Esophagus muscularis mucosa (tissue), 4 donors: ENCODE results near the gene FAAP20.

Source experiments
- CTCF ChIP-seq, 3 experiments: fragments of 200-600 bp in 2 of 3; fragments of 450-650 bp in 1 of 3; sonication (generic) in 2 of 3; IDR thresholded peaks; one replicate each; pipeline ENCODE4 v1.5.1; 2017 to 2019; ENCODE audit warnings: antibody characterized with exemption in 3 of 3, mild to moderate bottlenecking in 2 of 3, moderate library complexity in 1 of 3
- EP300 ChIP-seq: sonication (generic); formaldehyde crosslinking; IDR thresholded peaks from one replicate; pipeline ENCODE4 v1.6.1; 2017; ENCODE audit warnings: antibody characterized with exemption
- POLR2A ChIP-seq: fragments of 450-650 bp; IDR thresholded peaks from one replicate; pipeline ENCODE4 v1.6.1; 2017; ENCODE audit warnings: antibody characterized with exemption, moderate library complexity, mild to moderate bottlenecking, low read depth
- POLR2AphosphoS5 ChIP-seq, 2 donors: sonication (generic); formaldehyde crosslinking; IDR thresholded peaks; one replicate each; pipeline ENCODE4 v1.6.1; 2017; ENCODE audit warnings: antibody characterized with exemption in 2 of 2

GRCh38 chr1:2239384-2239985 is 44.9 kb upstream of the FAAP20 start:
- TF ChIP-seq CTCF (IDR thresholded peaks at IDR 0.05) (no peak), POLR2A (no peak), POLR2AphosphoS5 (IDR thresholded peaks at IDR 0.05) (no peak), EP300 (no peak)
